ENCODE data around the gene CLDND2. TPM values are rescaled to one million over a fixed set of nuclear protein-coding genes. Genes with fewer than 3 reads are reported as not detected.

CLDND2 gene
- total RNA-seq, 1 donor from 2014 or later: not detected

- TF ChIP-seq CTCF (IDR thresholded peaks at IDR 0.05): no peak
- no peak for DNase-seq (ENCODE audit: low spot score in 2 of 2)
- Histone ChIP-seq H3K36me3 (peaks cover 17 to 26% of the 10 kb centered on the region in 2 donors), H3K4me3 (no peak overlapping the region), H3K27ac (no peak overlapping the region), H3K9me3 (no peaks in the 10 kb centered on the region), H3K27me3 (no peaks in the 10 kb centered on the region), H3K4me1 (no peaks in the 10 kb centered on the region)
- intact Hi-C loops (cut with DNase I): no loop called here
These were observed 14.1 kb downstream of the CLDND2 start for GRCh38 chr19:51354742-51355148.

GRCh38 chr19:51354103-51354741, 14.6 kb downstream of the CLDND2 start:
- Histone ChIP-seq H3K36me3 (peaks cover 17 to 26% of the 10 kb centered on the region in 2 donors), H3K4me1 (no peaks in the 10 kb centered on the region), H3K9me3 (no peaks in the 10 kb centered on the region), H3K4me3 (no peak overlapping the region), H3K27me3 (no peaks in the 10 kb centered on the region), H3K27ac (no peak overlapping the region)
- no peak for DNase-seq (ENCODE audit: low spot score in 2 of 2)
- intact Hi-C loops (cut with DNase I): no loop called here
- TF ChIP-seq CTCF (IDR thresholded peaks at IDR 0.05): no peak

GRCh38 chr19:51352783-51353360, 15.9 kb downstream of the CLDND2 start:
- intact Hi-C loops (cut with DNase I): no loop called here
- no peak overlapping the region for H3K4me3 ChIP-seq
- no peaks in the 10 kb centered on the region for H3K4me1 ChIP-seq
- no peak for DNase-seq (ENCODE audit: low spot score in 2 of 2)
- H3K36me3 ChIP-seq: peaks cover 17 to 26% of the 10 kb centered on the region in 2 donors
- TF ChIP-seq CTCF (IDR thresholded peaks at IDR 0.05): no peak
- H3K9me3 ChIP-seq: no peaks in the 10 kb centered on the region
- no peaks in the 10 kb centered on the region for H3K27me3 ChIP-seq
- no peak overlapping the region for H3K27ac ChIP-seq

- intact Hi-C loops (cut with DNase I): no loop called here
- H3K4me3 ChIP-seq: no peak overlapping the region
- DNase-seq (ENCODE audit: low spot score in 2 of 2): no peak
- no peak for TF ChIP-seq CTCF (IDR thresholded peaks at IDR 0.05)
- no peak overlapping the region for H3K27ac ChIP-seq
- H3K27me3 ChIP-seq: no peaks in the 10 kb centered on the region
- no peaks in the 10 kb centered on the region for H3K4me1 ChIP-seq
- H3K36me3 ChIP-seq: peaks cover 17 to 38% of the 10 kb centered on the region in 2 donors
- H3K9me3 ChIP-seq: no peaks in the 10 kb centered on the region
These were observed 17.4 kb downstream of the CLDND2 start for GRCh38 chr19:51351266-51351990.

- no peak for TF ChIP-seq CTCF (IDR thresholded peaks at IDR 0.05)
- Histone ChIP-seq H3K9me3 (no peaks in the 10 kb centered on the region), H3K4me3 (no peak overlapping the region), H3K4me1 (no peaks in the 10 kb centered on the region), H3K27ac (no peak overlapping the region), H3K27me3 (no peaks in the 10 kb centered on the region), H3K36me3 (peaks cover 20 to 43% of the 10 kb centered on the region in 2 donors)
- intact Hi-C loops (cut with DNase I): no loop called here
- no peak for DNase-seq (ENCODE audit: low spot score in 2 of 2)
These were observed 21.4 kb downstream of the CLDND2 start for GRCh38 chr19:51347209-51347928.
